ENCODE measurements around the gene FAM120C. TPM values are rescaled to one million over a fixed set of nuclear protein-coding genes. Genes with fewer than 3 reads are reported as not detected.
A peak's percentile ranks its signal among the peaks of the same experiment; 100 is the strongest.

Gene FAM120C
- total and polyA plus RNA-seq, 2 of the 4 experiments (the other 2 are of a cell fraction) = 3.4 to 3.6 TPM

DNA sequence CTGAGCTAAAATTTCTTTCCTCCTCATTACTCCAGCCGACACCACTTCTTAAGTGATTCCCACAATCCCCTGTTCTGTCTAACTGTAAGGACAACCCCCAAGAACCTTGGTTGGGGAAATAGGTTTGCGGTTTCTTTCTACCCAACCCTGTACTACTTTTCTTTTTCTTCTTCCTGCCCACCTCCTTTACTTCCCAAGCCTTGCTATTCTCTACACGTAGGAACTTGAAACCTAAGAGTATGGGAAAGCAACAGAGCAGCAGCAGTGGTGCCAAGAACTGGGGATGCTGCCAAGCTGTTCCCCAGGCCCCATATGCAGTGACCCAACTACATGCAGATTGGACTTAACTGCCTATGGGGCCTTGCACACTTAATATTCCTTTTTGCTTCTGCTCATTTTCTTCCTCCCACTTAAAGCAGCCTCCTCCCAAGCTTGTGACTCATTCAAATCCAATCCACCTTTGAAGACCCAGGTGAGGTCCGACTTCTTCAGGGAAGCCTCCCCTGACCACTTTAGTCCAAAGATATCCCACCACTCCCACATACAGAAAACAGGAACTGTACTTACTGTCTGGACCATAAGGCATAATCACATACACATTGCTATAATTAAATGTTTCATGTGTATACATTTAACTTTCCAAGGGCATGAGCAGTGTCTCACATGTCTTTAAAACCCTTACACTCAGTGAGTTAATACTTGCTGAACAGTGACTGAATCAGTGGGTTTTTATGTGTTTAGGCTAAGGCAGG is 1.7 kb downstream of the FAM120C start:
- Histone ChIP-seq H3K79me1 (ENCODE audit: low read depth in 1 of 2, low read length in 2 of 2) (peaks cover 5 to 21% of the 10 kb centered on the region in 2 experiments; a peak in 3 of 4 replicates), H3K27me3 (ENCODE audit: control insufficient read depth, insufficient read depth, low read length) (no peaks in the 10 kb centered on the region), H3K4me2 (ENCODE audit: low read depth, low read length) (peak overlapping the region; percentile 99), H4K8ac (ENCODE audit: low read depth in 2 of 2, low read length in 2 of 2) (peak overlapping the region; percentile 34 to 35; a peak in 2 of 4 replicates), H4K5ac (ENCODE audit: low read depth, low read length) (peak overlapping the region; percentile 29; the same call in 1 of the 2 replicates), H2BK15ac (ENCODE audit: low read depth, low read length) (no peak overlapping the region), H3K18ac (ENCODE audit: low read depth, low read length) (peak overlapping the region; percentile 34; the same call in 1 of the 2 replicates), H3K9me3 (ENCODE audit: control insufficient read depth, insufficient read depth, low read length) (no peaks in the 10 kb centered on the region), H3K9ac (ENCODE audit: low read depth, low read length) (peak overlapping the region; percentile 87), H2BK5ac (ENCODE audit: low read depth, low read length, poor library complexity, severe bottlenecking) (peak overlapping the region; percentile 73), H3K9me1 (ENCODE audit: insufficient read depth, low read length) (peaks cover 2% of the 10 kb centered on the region; the same call in 1 of the 2 replicates), H4K20me1 (ENCODE audit: insufficient read depth, low read length) (no peaks in the 10 kb centered on the region; the same call in 1 of the 2 replicates), H3K23ac (ENCODE audit: low read depth, low read length) (peak overlapping the region; percentile 75), H3K14ac (replicated peaks; ENCODE audit: low read depth, low read length) (peak overlapping the region; percentile 31; the same call in 1 of the 2 replicates), H2AK9ac (replicated peaks; ENCODE audit: low read depth, low read length, poor library complexity) (no peak overlapping the region), H3K27ac (ENCODE audit: insufficient read depth, low read length) (peak overlapping the region; percentile 96; the same call in 1 of the 2 replicates), H4K91ac (ENCODE audit: insufficient read depth, low read depth, low read length) (no peak overlapping the region), H3K36me3 (ENCODE audit: control insufficient read depth, insufficient read depth, low read length) (no peaks in the 10 kb centered on the region), H2BK120ac (ENCODE audit: low read depth, low read length) (peak overlapping the region; percentile 33; the same call in 1 of the 2 replicates), H3K56ac (ENCODE audit: extremely low read depth, insufficient read depth, low read length) (no peak overlapping the region; the same call in 1 of the 2 replicates), H2AFZ (replicated peaks; ENCODE audit: low read length, poor library complexity) (peak overlapping the region; percentile 8), H2BK20ac (ENCODE audit: low read depth, low read length) (no peak overlapping the region), H3K4ac (ENCODE audit: low read depth, low read length) (peak overlapping the region; percentile 83), H3K4me3 (ENCODE audit: insufficient read depth, low read depth, low read length) (peak overlapping the region; percentile 93; the same call in 1 of the 2 replicates), H2AK5ac (ENCODE audit: low read depth, low read length) (no peak overlapping the region), H3K4me1 (ENCODE audit: control insufficient read depth, insufficient read depth, low read length) (peaks cover 5% of the 10 kb centered on the region)
- dilution Hi-C loops (cut with HindIII; ENCODE audit: low sequenced_read_pairs, unreplicated experiment) = no loop called here
- ChIA-PET CTCF (interaction anchor here (0.6 to 1.6 kb wide), 3 partner anchors 10 to 152 kb away, joined by 3 to 6 read pairs (median 4); no protein-coding TSS in a partner anchor), POLR2A (ENCODE audit: unreplicated experiment) (no interaction called here)
- no TSS peak for BruUV-seq (replicated peaks)
- in situ Hi-C loops (cut with MboI; ENCODE audit: low sequenced_read_pairs) = no loop called here
- intact Hi-C loops (cut with micrococcal nuclease) = loop anchor here (5.0 to 10.0 kb wide), 2 partner anchors 139 to 497 kb away; partner anchors contain the start of genes HUWE1 and PHF8
- WGBS, 2 experiments (ENCODE audit: extremely low coverage in 2 of 2, insufficient read length in 1 of 2) = no CpG with 5 or more reads among the region's 4 CpGs
- TF ChIP-seq CEBPB (IDR thresholded peaks at IDR 0.05; ENCODE audit: low read depth, low read length) = no peak
- TF ChIP-seq, protein P1, sequence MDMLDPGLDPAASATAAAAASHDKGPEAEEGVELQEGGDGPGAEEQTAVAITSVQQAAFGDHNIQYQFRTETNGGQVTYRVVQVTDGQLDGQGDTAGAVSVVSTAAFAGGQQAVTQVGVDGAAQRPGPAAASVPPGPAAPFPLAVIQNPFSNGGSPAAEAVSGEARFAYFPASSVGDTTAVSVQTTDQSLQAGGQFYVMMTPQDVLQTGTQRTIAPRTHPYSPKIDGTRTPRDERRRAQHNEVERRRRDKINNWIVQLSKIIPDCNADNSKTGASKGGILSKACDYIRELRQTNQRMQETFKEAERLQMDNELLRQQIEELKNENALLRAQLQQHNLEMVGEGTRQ (IDR thresholded peaks at IDR 0.05; ENCODE audit: low read depth, low read length) = no peak
- no peak for ATAC-seq (ENCODE audit: low read depth)
- DNase-seq = peak; percentile 41

Measured in IMR-90 (cell line).